OCI-LY3 (cell line): ENCODE results near the gene SIL1.

ENCODE experiments used
- EZH2phosphoT487 ChIP-seq: fragments of 200-600 bp; shearing (Covaris generic); IDR thresholded peaks from 2 replicates; pipeline ENCODE4 v1.6.1; 2018; ENCODE audit warnings: antibody characterized with exemption, mixed run types, low read depth
- TF ChIP-seq, protein P1 (sequence below): fragments of 200-600, 300-600 bp; sonication (generic); IDR thresholded peaks from 2 replicates; pipeline ENCODE4 v1.5.1; 2014; ENCODE audit warnings: antibody characterized with exemption, low read length, low read depth

DNA sequence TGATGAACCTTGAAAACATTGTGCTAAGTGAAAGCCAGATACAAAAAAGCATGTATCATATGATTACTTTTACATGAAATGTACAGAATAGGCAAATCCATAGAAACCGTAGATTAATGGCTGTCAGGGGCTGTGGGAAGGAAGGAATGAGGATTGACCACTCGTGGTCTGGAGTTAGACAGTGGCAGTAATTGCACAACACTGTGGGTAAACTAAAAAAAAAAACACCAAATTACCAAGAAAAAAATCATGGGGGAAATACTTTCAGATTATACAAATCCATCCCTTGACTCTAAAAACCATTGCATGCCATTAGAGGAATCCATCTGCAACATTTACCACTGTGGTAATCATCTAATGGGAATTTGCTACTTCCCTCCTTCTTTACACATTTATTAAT, 140.0 kb downstream of the SIL1 start:
- TF ChIP-seq, protein P1, sequence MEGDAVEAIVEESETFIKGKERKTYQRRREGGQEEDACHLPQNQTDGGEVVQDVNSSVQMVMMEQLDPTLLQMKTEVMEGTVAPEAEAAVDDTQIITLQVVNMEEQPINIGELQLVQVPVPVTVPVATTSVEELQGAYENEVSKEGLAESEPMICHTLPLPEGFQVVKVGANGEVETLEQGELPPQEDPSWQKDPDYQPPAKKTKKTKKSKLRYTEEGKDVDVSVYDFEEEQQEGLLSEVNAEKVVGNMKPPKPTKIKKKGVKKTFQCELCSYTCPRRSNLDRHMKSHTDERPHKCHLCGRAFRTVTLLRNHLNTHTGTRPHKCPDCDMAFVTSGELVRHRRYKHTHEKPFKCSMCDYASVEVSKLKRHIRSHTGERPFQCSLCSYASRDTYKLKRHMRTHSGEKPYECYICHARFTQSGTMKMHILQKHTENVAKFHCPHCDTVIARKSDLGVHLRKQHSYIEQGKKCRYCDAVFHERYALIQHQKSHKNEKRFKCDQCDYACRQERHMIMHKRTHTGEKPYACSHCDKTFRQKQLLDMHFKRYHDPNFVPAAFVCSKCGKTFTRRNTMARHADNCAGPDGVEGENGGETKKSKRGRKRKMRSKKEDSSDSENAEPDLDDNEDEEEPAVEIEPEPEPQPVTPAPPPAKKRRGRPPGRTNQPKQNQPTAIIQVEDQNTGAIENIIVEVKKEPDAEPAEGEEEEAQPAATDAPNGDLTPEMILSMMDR, result no peak
- TF ChIP-seq EZH2phosphoT487, result no peak
